H1 (cell line): ENCODE data around the gene APBB3. TPM values are rescaled to one million over a fixed set of nuclear protein-coding genes. Genes with fewer than 3 reads are reported as not detected.

Source experiments
- microRNA-seq, 2 experiments: library from miRNA; unstranded; fragments of <30 nt; microRNA quantifications; one replicate each; pipeline versions ENCODE4 to v1.2.0, GENCODE V29; 2016 to 2020; ENCODE audit warnings: borderline microRNAs expressed in 2 of 2, borderline number of aligned reads in 2 of 2, borderline replicate concordance in 1 of 2
- polyA plus RNA-seq, 7 experiments: library from polyadenylated mRNA; depleted of rRNA in 3 of 7; stranded (reverse) in 5 of 7; unstranded in 2 of 7; fragments of >200 nt in 5 of 7; fragments of 200-250 nt in 2 of 7; gene quantifications; 1 replicate in 5 of 7; 2 replicates in 1 of 7; 4 replicates in 1 of 7; pipeline versions ENCODE4 v1.2.1 to v1.2.3, GENCODE V29; 2011 to 2013; ENCODE audit warnings: missing spikeins in 2 of 7, mixed read lengths in 2 of 7
- small RNA-seq: library from polyadenylated mRNA; stranded (forward); fragments of <200 nt; extraction: miRNeasy Mini kit (QIAGEN cat#:217004); gene quantifications from one replicate; pipeline ENCODE3, GENCODE V24; 2013; ENCODE audit not compliant: insufficient read depth
- total RNA-seq: library from RNA; stranded (reverse); fragmentation: NEBNext Ultra II Directional; extraction: Animal tissue kit (Norgen Biotek cat#: 25700); gene quantifications from 2 replicates; pipeline ENCODE4 v1.2.1, GENCODE V29; 2021

The APBB3 gene
- total and polyA plus RNA-seq, 2 of the 8 experiments (the other 6 are each of a cell fraction or from before 2014, with no cell fraction given) = 16.0 to 21.9 TPM

Small RNA genes within 50 kb of the gene (microRNA-seq; reads per million reads assigned to microRNA genes)
- 0 reads per million in 2 experiments for gene MIR6831

Small RNA genes within 50 kb of the gene (small RNA-seq; reads per million reads assigned to genes)
- not detected for gene RF00279
- gene RF00443 = not detected

Other genes with a start within 250 kb of the APBB3 start
- 2.5 and 2.8 TPM in 2 replicates for gene HBEGF, start 218.0 kb downstream of the APBB3 start, total RNA-seq
- gene HBEGF, start 218.0 kb downstream of the APBB3 start, polyA plus RNA-seq (2011; rRNA removed) = 2.1 and 2.4 TPM in 2 replicates
- 0.15 and 0.28 TPM in 2 replicates for gene SLC4A9, start 204.4 kb downstream of the APBB3 start, total RNA-seq
- gene SLC4A9, start 204.4 kb downstream of the APBB3 start, polyA plus RNA-seq (2011; rRNA removed) = 0.15 and 0.24 TPM in 2 replicates
- gene ANKHD1, start 162.8 kb downstream of the APBB3 start, total RNA-seq = 101 and 108 TPM in 2 replicates
- gene ANKHD1, start 162.8 kb downstream of the APBB3 start, polyA plus RNA-seq (2011; rRNA removed) = 52.0 and 69.9 TPM in 2 replicates
- gene EIF4EBP3, start 16.9 kb downstream of the APBB3 start, total RNA-seq = 8.9 and 11.7 TPM in 2 replicates
- 11.0 and 11.1 TPM in 2 replicates for gene EIF4EBP3, start 16.9 kb downstream of the APBB3 start, polyA plus RNA-seq (2011; rRNA removed)
- gene SRA1, start 7.1 kb downstream of the APBB3 start, total RNA-seq = 34.3 and 39.4 TPM in 2 replicates
- gene SRA1, start 7.1 kb downstream of the APBB3 start, polyA plus RNA-seq (2011; rRNA removed) = 26.0 and 27.4 TPM in 2 replicates
- gene SLC35A4, start 230 bp upstream of the APBB3 start, total RNA-seq = 78.6 and 81.9 TPM in 2 replicates
- gene SLC35A4, start 230 bp upstream of the APBB3 start, polyA plus RNA-seq (2011; rRNA removed) = 131 and 133 TPM in 2 replicates
- gene CD14, start 68.6 kb upstream of the APBB3 start, total RNA-seq = 0.48 TPM in 1 of 2 replicates, not detected in the other
- gene CD14, start 68.6 kb upstream of the APBB3 start, polyA plus RNA-seq (2011; rRNA removed) = 0.15 and 0.24 TPM in 2 replicates
- gene TMCO6, start 74.9 kb upstream of the APBB3 start, total RNA-seq = 21.9 and 29.0 TPM in 2 replicates
- gene TMCO6, start 74.9 kb upstream of the APBB3 start, polyA plus RNA-seq (2011; rRNA removed) = 40.9 and 53.6 TPM in 2 replicates
- 75.2 and 77.1 TPM in 2 replicates for gene NDUFA2, start 83.0 kb upstream of the APBB3 start, total RNA-seq
- gene NDUFA2, start 83.0 kb upstream of the APBB3 start, polyA plus RNA-seq (2011; rRNA removed) = 146 and 154 TPM in 2 replicates
- gene IK, start 83.2 kb upstream of the APBB3 start, total RNA-seq = 57.4 and 63.4 TPM in 2 replicates
- gene IK, start 83.2 kb upstream of the APBB3 start, polyA plus RNA-seq (2011; rRNA removed) = 25.3 and 41.7 TPM in 2 replicates
- 22.7 and 22.8 TPM in 2 replicates for gene WDR55, start 100.3 kb upstream of the APBB3 start, total RNA-seq
- 15.3 and 19.5 TPM in 2 replicates for gene WDR55, start 100.3 kb upstream of the APBB3 start, polyA plus RNA-seq (2011; rRNA removed)
- gene DND1, start 109.0 kb upstream of the APBB3 start, total RNA-seq = 0.41 and 0.84 TPM in 2 replicates
- 2.1 and 3.5 TPM in 2 replicates for gene DND1, start 109.0 kb upstream of the APBB3 start, polyA plus RNA-seq (2011; rRNA removed)
- gene HARS1, start 126.8 kb upstream of the APBB3 start, total RNA-seq = 55.6 and 56.8 TPM in 2 replicates
- gene HARS1, start 126.8 kb upstream of the APBB3 start, polyA plus RNA-seq (2011; rRNA removed) = 26.1 and 27.8 TPM in 2 replicates
- 21.4 and 23.1 TPM in 2 replicates for gene HARS2, start 126.9 kb upstream of the APBB3 start, total RNA-seq
- 12.9 and 16.1 TPM in 2 replicates for gene HARS2, start 126.9 kb upstream of the APBB3 start, polyA plus RNA-seq (2011; rRNA removed)
- gene ZMAT2, start 135.8 kb upstream of the APBB3 start, total RNA-seq = 56.8 and 58.8 TPM in 2 replicates
- gene ZMAT2, start 135.8 kb upstream of the APBB3 start, polyA plus RNA-seq (2011; rRNA removed) = 38.9 and 65.9 TPM in 2 replicates
- gene PCDHA1, start 221.5 kb upstream of the APBB3 start, total RNA-seq = 0.50 and 0.52 TPM in 2 replicates
- gene PCDHA1, start 221.5 kb upstream of the APBB3 start, polyA plus RNA-seq (2011; rRNA removed) = 0.23 and 0.52 TPM in 2 replicates
- gene PCDHA2, start 230.3 kb upstream of the APBB3 start, total RNA-seq = 1.9 TPM in 2 replicates
- gene PCDHA2, start 230.3 kb upstream of the APBB3 start, polyA plus RNA-seq (2011; rRNA removed) = 0.86 and 1.2 TPM in 2 replicates
- 0.67 and 0.80 TPM in 2 replicates for gene PCDHA3, start 236.5 kb upstream of the APBB3 start, total RNA-seq
- gene PCDHA3, start 236.5 kb upstream of the APBB3 start, polyA plus RNA-seq (2011; rRNA removed) = 0.48 and 0.61 TPM in 2 replicates
- 5.3 and 5.7 TPM in 2 replicates for gene PCDHA4, start 242.5 kb upstream of the APBB3 start, total RNA-seq
- 3.7 and 3.8 TPM in 2 replicates for gene PCDHA4, start 242.5 kb upstream of the APBB3 start, polyA plus RNA-seq (2011; rRNA removed)